Subcutaneous adipose tissue (tissue), 4 donors: ENCODE data around the gene CDC5L. TPM values are rescaled to one million over a fixed set of nuclear protein-coding genes. Genes with fewer than 3 reads are reported as not detected.

Experiments used
- total RNA-seq, 4 donors: library from RNA; depleted of rRNA; stranded (reverse); fragments of >200 nt; gene quantifications; one replicate each; pipeline ENCODE4 v1.1.0, GENCODE V29; 2016
- TF ChIP-seq, protein P1 (sequence below): fragments of 450-650 bp; IDR thresholded peaks from one replicate; pipeline ENCODE4 v1.5.1; 2016; ENCODE audit warnings: low read depth, mild to moderate bottlenecking, control low read depth, antibody characterized with exemption, moderate library complexity

The CDC5L gene
- 10 to 100 TPM; 16.5 to 25.9 (median 18.7) TPM for total RNA-seq

DNA sequence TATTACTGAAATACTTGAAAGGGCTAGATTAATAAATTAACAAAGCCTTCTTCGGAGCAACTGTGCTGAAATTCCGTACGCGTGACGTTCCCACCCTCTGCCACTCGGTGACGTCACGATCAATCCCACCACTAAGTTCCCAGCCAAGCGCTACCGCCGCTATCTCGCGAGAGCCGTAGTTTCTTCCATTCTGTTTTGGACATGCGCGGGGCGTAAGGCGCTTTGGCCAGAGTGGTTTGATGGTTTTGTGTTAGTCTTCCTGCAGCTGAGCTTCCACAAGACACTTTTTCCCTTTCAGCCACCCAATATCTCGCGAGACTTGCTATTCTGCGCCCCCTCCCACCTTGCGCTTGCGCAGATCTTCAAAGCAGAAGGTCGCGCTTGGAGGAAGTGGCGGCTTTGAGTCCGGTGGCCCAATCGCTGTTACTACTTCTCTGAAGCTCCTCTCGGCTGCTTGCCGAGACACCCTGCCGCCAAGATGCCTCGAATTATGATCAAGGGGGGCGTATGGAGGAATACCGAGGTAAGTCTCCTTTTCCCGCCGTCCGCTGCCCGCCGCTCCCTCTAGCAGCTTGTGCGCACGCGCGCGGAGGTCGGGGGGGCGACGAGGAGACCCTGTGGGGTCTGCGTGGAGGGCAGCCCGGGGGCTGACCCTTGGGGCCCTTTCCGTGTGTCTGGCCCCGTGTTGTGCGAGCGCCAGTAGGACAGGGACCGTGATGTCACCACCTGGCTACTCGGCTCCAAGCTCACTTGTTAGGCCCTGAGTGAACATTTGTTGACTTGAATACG lies at the start of gene CDC5L:
TSS of gene CDC5L (plus strand) at position 361 of the 789 bp plus-strand sequence. CDS start at position 479, 118 bp downstream.
- TF ChIP-seq, protein P1, sequence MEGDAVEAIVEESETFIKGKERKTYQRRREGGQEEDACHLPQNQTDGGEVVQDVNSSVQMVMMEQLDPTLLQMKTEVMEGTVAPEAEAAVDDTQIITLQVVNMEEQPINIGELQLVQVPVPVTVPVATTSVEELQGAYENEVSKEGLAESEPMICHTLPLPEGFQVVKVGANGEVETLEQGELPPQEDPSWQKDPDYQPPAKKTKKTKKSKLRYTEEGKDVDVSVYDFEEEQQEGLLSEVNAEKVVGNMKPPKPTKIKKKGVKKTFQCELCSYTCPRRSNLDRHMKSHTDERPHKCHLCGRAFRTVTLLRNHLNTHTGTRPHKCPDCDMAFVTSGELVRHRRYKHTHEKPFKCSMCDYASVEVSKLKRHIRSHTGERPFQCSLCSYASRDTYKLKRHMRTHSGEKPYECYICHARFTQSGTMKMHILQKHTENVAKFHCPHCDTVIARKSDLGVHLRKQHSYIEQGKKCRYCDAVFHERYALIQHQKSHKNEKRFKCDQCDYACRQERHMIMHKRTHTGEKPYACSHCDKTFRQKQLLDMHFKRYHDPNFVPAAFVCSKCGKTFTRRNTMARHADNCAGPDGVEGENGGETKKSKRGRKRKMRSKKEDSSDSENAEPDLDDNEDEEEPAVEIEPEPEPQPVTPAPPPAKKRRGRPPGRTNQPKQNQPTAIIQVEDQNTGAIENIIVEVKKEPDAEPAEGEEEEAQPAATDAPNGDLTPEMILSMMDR: no peak

DNA sequence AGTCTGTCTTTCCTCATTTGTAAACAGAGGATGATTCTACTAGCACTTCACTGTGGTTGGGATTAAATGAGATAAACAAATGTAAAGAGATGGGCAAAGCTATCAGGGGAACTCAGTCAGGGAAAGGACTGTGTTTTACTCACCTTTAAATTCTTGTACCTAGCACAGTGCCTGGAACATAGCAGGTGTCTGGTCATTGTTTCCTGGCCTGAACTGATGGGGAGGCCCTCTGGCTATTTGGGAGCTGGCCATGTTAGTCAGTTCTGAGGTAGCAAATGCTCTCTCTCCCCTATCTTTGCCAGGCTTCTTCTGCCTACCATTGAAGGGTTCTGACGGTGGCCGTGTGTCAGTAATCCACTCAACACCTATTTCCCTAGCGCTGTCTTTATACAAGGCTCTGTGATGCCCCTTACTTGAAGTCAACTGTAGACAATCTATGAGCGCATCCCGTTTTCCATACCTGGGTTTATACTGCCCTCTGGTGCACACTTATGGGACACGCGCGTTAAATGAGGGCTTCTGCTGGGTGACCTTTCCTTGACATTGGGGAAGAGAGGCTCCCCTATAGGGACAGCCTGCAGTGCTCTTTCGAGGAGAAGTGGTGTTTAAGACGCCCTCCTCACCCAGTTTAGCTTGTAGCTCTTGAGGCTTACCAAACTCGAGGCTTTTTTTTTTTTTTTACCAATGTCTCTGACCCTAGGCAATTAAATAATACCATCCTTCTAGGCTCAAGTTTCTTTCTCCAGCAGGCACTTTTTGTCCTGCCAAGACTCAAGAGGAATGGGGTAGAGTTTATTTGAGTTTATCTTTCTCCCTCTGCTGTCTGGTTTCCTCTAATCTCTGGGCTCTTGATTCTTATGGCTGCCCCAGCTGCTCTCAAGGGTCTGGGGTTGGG lies 49.0 kb upstream of the CDC5L start:
- TF ChIP-seq, protein P1: no peak

- TF ChIP-seq, protein P1: no peak
Measured at GRCh38 chr6:44339301-44339700, 48.2 kb upstream of the CDC5L start.

GRCh38 chr6:44339763-44340625 lies 47.5 kb upstream of the CDC5L start:
- TF ChIP-seq, protein P1: no peak

- TF ChIP-seq, protein P1: no peak
Measured at GRCh38 chr6:44341095-44341890, 46.2 kb upstream of the CDC5L start.

DNA sequence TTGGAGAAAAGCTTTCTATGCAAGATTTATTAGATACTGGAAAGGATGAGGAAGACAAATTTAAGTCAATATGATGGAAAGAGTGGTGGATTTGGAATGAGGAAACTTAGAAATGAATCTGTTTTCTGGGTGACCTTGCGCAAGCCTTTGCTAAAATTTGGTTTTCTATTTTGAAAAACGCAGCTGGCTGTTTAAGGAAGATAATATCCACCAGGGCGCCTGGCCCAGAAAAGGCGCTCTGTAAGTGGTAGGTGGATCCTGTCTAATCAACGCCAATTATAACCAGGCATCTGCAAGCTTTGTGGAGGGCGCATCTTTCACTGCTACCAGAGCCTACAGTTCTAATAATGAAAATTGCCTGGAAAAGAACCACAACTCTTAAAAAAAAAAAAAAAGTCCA lies 45.5 kb upstream of the CDC5L start:
- TF ChIP-seq, protein P1: no peak
